HG03378 (cell line): ENCODE results near the gene OPN3.

ENCODE experiments used
- ATAC-seq: cut with Tn5 transposase; IDR thresholded peaks from one replicate; pipeline ENCODE4 v1.9.1; 2021; ENCODE audit warnings: mild to moderate bottlenecking, moderate library complexity; ENCODE audit not compliant: unreplicated experiment

The OPN3 gene

GRCh38 chr1:241624935-241625334, 15.2 kb downstream of the OPN3 start:
- no peak for ATAC-seq

- ATAC-seq = no peak
Observed at GRCh38 chr1:241622669-241623068, 17.5 kb downstream of the OPN3 start.

GRCh38 chr1:241617426-241617825, 22.7 kb downstream of the OPN3 start:
- ATAC-seq = no peak

- ATAC-seq = no peak
Observed at GRCh38 chr1:241615043-241615974, 24.9 kb downstream of the OPN3 start.

GRCh38 chr1:241614572-241614971, 25.6 kb downstream of the OPN3 start:
- ATAC-seq = no peak

GRCh38 chr1:241614144-241614543, 26.0 kb downstream of the OPN3 start:
- no peak for ATAC-seq

GRCh38 chr1:241612533-241613477, 27.4 kb downstream of the OPN3 start:
- no peak for ATAC-seq

GRCh38 chr1:241611736-241612135, 28.4 kb downstream of the OPN3 start:
- no peak for ATAC-seq

GRCh38 chr1:241611063-241611462, 29.1 kb downstream of the OPN3 start:
- ATAC-seq = peak; percentile 95

GRCh38 chr1:241610056-241610815, 29.9 kb downstream of the OPN3 start:
- no peak for ATAC-seq

- ATAC-seq = no peak
Observed at GRCh38 chr1:241608379-241609033, 31.7 kb downstream of the OPN3 start.

- no peak for ATAC-seq
Observed at GRCh38 chr1:241607497-241607896, 32.7 kb downstream of the OPN3 start.

GRCh38 chr1:241606544-241606943, 33.6 kb downstream of the OPN3 start:
- no peak for ATAC-seq

- ATAC-seq = no peak
Observed at GRCh38 chr1:241605146-241605805, 34.9 kb downstream of the OPN3 start.

GRCh38 chr1:241603731-241604245, 36.4 kb downstream of the OPN3 start:
- ATAC-seq = no peak

- peak; percentile 92 for ATAC-seq
Observed at GRCh38 chr1:241600496-241600901, 39.7 kb downstream of the OPN3 start.

GRCh38 chr1:241598249-241598648, 41.9 kb downstream of the OPN3 start:
- peak; percentile 44 for ATAC-seq

- no peak for ATAC-seq
Observed at GRCh38 chr1:241596633-241597032, 43.5 kb downstream of the OPN3 start.

- ATAC-seq = no peak
Observed at GRCh38 chr1:241593186-241593585, 47.0 kb downstream of the OPN3 start.
